Endothelial cell of umbilical vein (primary cell): Measurements from ENCODE around the gene CPB1. TPM values are rescaled to one million over a fixed set of nuclear protein-coding genes. Genes with fewer than 3 reads are reported as not detected.

Source experiments
- BruUV-seq: library from RNA; stranded (reverse); fragments of 400-500 nt; replicated peaks from 2 replicates; lab custom pipeline; 2021; lab: Mats Ljungman, UMichigan
- CTCF ChIA-PET: fragments of 300-600, 350-600 bp; sonication (Branson Sonifier 250); formaldehyde crosslinking; loops from one replicate; lab custom pipeline; 2021; ENCODE audit warnings: antibody characterized with exemption, inconsistent platforms; lab: Charles Lee
- POLR2A ChIA-PET: fragments of 300-600, 350-600 bp; sonication (Branson Sonifier 250); formaldehyde crosslinking; loops from one replicate; lab custom pipeline; 2021; ENCODE audit warnings: antibody characterized with exemption, inconsistent platforms; lab: Charles Lee
- DNase-seq: peaks from one replicate; pipeline ENCODE4 v3.0.0-alpha.2; 2011; ENCODE audit warnings: low read depth, low spot score
- FAIRE-seq: peaks from 2 replicates; lab custom pipeline; 2011; peaks lifted over from hg19 to GRCh38; lab: Jason Lieb, UNC
- H2AFZ ChIP-seq: 2 replicates; pipeline ENCODE4 v1.6.0; 2012; ENCODE audit warnings: low read depth, low read length, control low read depth, inconsistent platforms
- H3K27ac ChIP-seq: 2 replicates; pipeline ENCODE4 v1.5.1; 2011; ENCODE audit warnings: low read depth, mild to moderate bottlenecking, control low read depth, low read length, moderate library complexity; ENCODE audit not compliant: insufficient read depth
- H3K27me3 ChIP-seq, 2 experiments: 2 replicates each; pipeline versions ENCODE4 v1.6.0 to v1.6.1; 2011; ENCODE audit warnings: low read length in 2 of 2, mixed read lengths in 1 of 2; ENCODE audit not compliant: control insufficient read depth in 2 of 2, insufficient read depth in 2 of 2
- H3K36me3 ChIP-seq, 2 experiments: 2 replicates in 1 of 2; 3 replicates in 1 of 2; pipeline ENCODE4 v1.5.1; 2011; ENCODE audit warnings: low read length in 2 of 2, mild to moderate bottlenecking in 1 of 2, moderate library complexity in 1 of 2; ENCODE audit not compliant: control insufficient read depth in 2 of 2, insufficient read depth in 2 of 2; ENCODE audit errors: extremely low read depth in 1 of 2
- H3K4me1 ChIP-seq: 3 replicates; pipeline ENCODE4 v1.5.1; 2011; ENCODE audit warnings: mild to moderate bottlenecking, low read length; ENCODE audit not compliant: control insufficient read depth, insufficient read depth; ENCODE audit errors: extremely low read depth
- H3K4me2 ChIP-seq: 2 replicates; pipeline ENCODE4 v1.6.1; 2011; ENCODE audit warnings: low read length, control low read depth, mixed read lengths; ENCODE audit not compliant: insufficient read depth
- H3K4me3 ChIP-seq, 3 experiments: fragments of 200-600 bp in 1 of 3; sonication (generic), shearing (Covaris generic) in 1 of 3; replicated peaks in 1 of 3; 2 replicates each; pipeline ENCODE4 v1.5.1; 2011 to 2016; ENCODE audit warnings: control low read depth in 3 of 3, low read length in 3 of 3, mild to moderate bottlenecking in 2 of 3, inconsistent platforms in 1 of 3, low read depth in 1 of 3, moderate library complexity in 1 of 3; ENCODE audit not compliant: insufficient read depth in 1 of 3
- H3K79me2 ChIP-seq: 2 replicates; pipeline ENCODE4 v1.6.0; 2012; ENCODE audit warnings: low read length, inconsistent platforms; ENCODE audit not compliant: control insufficient read depth, insufficient read depth
- H3K9ac ChIP-seq: replicated peaks from 2 replicates; pipeline ENCODE3; 2011; ENCODE audit warnings: low read length, control low read depth; ENCODE audit not compliant: insufficient read depth; ENCODE audit errors: extremely low read depth
- H3K9me1 ChIP-seq: replicated peaks from 3 replicates; pipeline ENCODE4 v1.6.0; 2011; ENCODE audit warnings: mild to moderate bottlenecking, low read length; ENCODE audit not compliant: control insufficient read depth, insufficient read depth; ENCODE audit errors: extremely low read depth
- H3K9me3 ChIP-seq: replicated peaks from 2 replicates; pipeline ENCODE4 v1.5.1; 2012; ENCODE audit warnings: low read length, inconsistent platforms; ENCODE audit not compliant: control insufficient read depth, insufficient read depth
- H4K20me1 ChIP-seq: replicated peaks from 2 replicates; pipeline ENCODE3; 2011; ENCODE audit warnings: mild to moderate bottlenecking, low read length; ENCODE audit not compliant: control insufficient read depth, insufficient read depth; ENCODE audit errors: extremely low read depth
- EZH2 ChIP-seq: IDR thresholded peaks from 2 replicates; pipeline ENCODE4 v1.6.1; 2012; ENCODE audit warnings: borderline replicate concordance, low read depth, mild to moderate bottlenecking, moderate library complexity, low read length, inconsistent platforms; ENCODE audit not compliant: severe bottlenecking
- FOS ChIP-seq: IDR thresholded peaks from 2 replicates; pipeline ENCODE4 v1.6.1; 2011; ENCODE audit warnings: mild to moderate bottlenecking, low read length, moderate library complexity, borderline replicate concordance; ENCODE audit not compliant: insufficient read depth
- GATA2 ChIP-seq: IDR thresholded peaks from 2 replicates; pipeline ENCODE4 v1.7.0; 2011; ENCODE audit warnings: low read depth, mild to moderate bottlenecking, moderate library complexity, mixed read lengths, low read length; ENCODE audit not compliant: insufficient read length, insufficient read depth
- JUN ChIP-seq: IDR thresholded peaks from 2 replicates; pipeline ENCODE4 v1.6.1; 2011; ENCODE audit warnings: borderline replicate concordance, low read depth; ENCODE audit not compliant: insufficient read length, insufficient read depth
- MYC ChIP-seq: IDR thresholded peaks from one replicate; pipeline ENCODE4 v1.6.1; 2011; ENCODE audit warnings: mild to moderate bottlenecking, low read depth, low read length
- POLR2A ChIP-seq: IDR thresholded peaks from 2 replicates; pipeline ENCODE4 v1.6.1; 2012; ENCODE audit warnings: low read depth, mild to moderate bottlenecking, control low read depth, low read length
- POLR2AphosphoS5 ChIP-seq: IDR thresholded peaks from 2 replicates; pipeline ENCODE4 v1.6.1; 2012; ENCODE audit warnings: low read depth, mild to moderate bottlenecking, control low read depth, low read length, moderate library complexity; ENCODE audit not compliant: insufficient read depth
- dilution Hi-C: fragments of 300-500 bp; cut with MboI; formaldehyde crosslinking; loops from one replicate; pipeline ENCODE4 v1.15.0; 2019; ENCODE audit warnings: low sequenced_read_pairs; ENCODE audit not compliant: extremely low pct_ligation_motif_present
- intact Hi-C: fragments of 100-400 bp; cut with micrococcal nuclease; formaldehyde crosslinking; loops from one replicate; pipeline ENCODE4 v1.10.0; 2022
- polyA plus RNA-seq, 4 experiments: library from polyadenylated mRNA; depleted of rRNA in 3 of 4; stranded (reverse) in 3 of 4; unstranded in 1 of 4; fragments of >200 nt; gene quantifications; 2 replicates each; pipeline versions ENCODE4 v1.2.1 to v1.2.3, GENCODE V29; 2011 to 2012; ENCODE audit warnings: missing spikeins in 1 of 4
- total RNA-seq: library from RNA; stranded (reverse); gene quantifications from 2 replicates; pipeline ENCODE4 v1.2.3, GENCODE V29; 2021
- TF ChIP-seq, protein P1 (sequence below): IDR thresholded peaks from 2 replicates; pipeline ENCODE4 v1.6.1; 2011; ENCODE audit not compliant: insufficient read depth, insufficient read length
- TF ChIP-seq, protein P2 (sequence below), 2 donors: IDR thresholded peaks; 1 replicate in 1 of 2; 2 replicates in 1 of 2; pipeline ENCODE4 v1.5.1; 2011; ENCODE audit warnings: low read length in 2 of 2, mild to moderate bottlenecking in 2 of 2, moderate library complexity in 2 of 2, control low read depth in 1 of 2, inconsistent platforms in 1 of 2, low read depth in 1 of 2; ENCODE audit not compliant: insufficient read depth in 1 of 2; ENCODE audit errors: extremely low read depth in 1 of 2

CPB1 gene
- total and polyA plus RNA-seq, 2 donors (not counting 3 experiments of a cell fraction or from before 2014, with no cell fraction given), result not detected

GRCh38 chr3:148901987-148902791 is 74.6 kb downstream of the CPB1 start:
- Histone ChIP-seq H3K9me3 (no peaks in the 10 kb centered on the region), H3K79me2 (no peaks in the 10 kb centered on the region), H3K27ac (no peak overlapping the region), H3K9me1 (no peaks in the 10 kb centered on the region), H3K4me2 (no peak overlapping the region), H2AFZ (no peak overlapping the region), H3K4me1 (no peaks in the 10 kb centered on the region), H4K20me1 (no peaks in the 10 kb centered on the region), H3K36me3 (no peaks in the 10 kb centered on the region), H3K4me3 (no peak overlapping the region), H3K27me3 (peaks cover 2 to 26% of the 10 kb centered on the region in 2 experiments), H3K9ac (no peak overlapping the region)
- FAIRE-seq (no peak), DNase-seq (no peak)
- CTCF ChIA-PET, result no interaction called here
- dilution Hi-C loops (no loop called here), intact Hi-C loops (no loop called here)
- no TSS peak for BruUV-seq
- POLR2A ChIA-PET, result no interaction called here
- no peak for TF ChIP-seq POLR2AphosphoS5
- no peak for TF ChIP-seq JUN
- no peak for TF ChIP-seq POLR2A
- no peak for TF ChIP-seq MYC
- TF ChIP-seq, protein P1, sequence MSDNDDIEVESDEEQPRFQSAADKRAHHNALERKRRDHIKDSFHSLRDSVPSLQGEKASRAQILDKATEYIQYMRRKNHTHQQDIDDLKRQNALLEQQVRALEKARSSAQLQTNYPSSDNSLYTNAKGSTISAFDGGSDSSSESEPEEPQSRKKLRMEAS, result no peak
- no peak for TF ChIP-seq EZH2
- TF ChIP-seq FOS, result no peak
- no peak for TF ChIP-seq GATA2
- TF ChIP-seq, protein P2, sequence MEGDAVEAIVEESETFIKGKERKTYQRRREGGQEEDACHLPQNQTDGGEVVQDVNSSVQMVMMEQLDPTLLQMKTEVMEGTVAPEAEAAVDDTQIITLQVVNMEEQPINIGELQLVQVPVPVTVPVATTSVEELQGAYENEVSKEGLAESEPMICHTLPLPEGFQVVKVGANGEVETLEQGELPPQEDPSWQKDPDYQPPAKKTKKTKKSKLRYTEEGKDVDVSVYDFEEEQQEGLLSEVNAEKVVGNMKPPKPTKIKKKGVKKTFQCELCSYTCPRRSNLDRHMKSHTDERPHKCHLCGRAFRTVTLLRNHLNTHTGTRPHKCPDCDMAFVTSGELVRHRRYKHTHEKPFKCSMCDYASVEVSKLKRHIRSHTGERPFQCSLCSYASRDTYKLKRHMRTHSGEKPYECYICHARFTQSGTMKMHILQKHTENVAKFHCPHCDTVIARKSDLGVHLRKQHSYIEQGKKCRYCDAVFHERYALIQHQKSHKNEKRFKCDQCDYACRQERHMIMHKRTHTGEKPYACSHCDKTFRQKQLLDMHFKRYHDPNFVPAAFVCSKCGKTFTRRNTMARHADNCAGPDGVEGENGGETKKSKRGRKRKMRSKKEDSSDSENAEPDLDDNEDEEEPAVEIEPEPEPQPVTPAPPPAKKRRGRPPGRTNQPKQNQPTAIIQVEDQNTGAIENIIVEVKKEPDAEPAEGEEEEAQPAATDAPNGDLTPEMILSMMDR (IDR thresholded peaks at IDR 0.05; ENCODE audit: extremely low read depth in 1 of 2, insufficient read depth in 1 of 2, low read depth in 1 of 2, low read length in 2 of 2), result no peak
